HG02642 (cell line): ENCODE data around the gene HYI.

Experiments used
- ATAC-seq: cut with Tn5 transposase; IDR thresholded peaks from one replicate; pipeline ENCODE4 v1.9.1; 2021; ENCODE audit warnings: mild to moderate bottlenecking; ENCODE audit not compliant: unreplicated experiment, poor library complexity

Gene HYI

GRCh38 chr1:43405219-43405875 lies 48.4 kb downstream of the HYI start:
- no peak for ATAC-seq

GRCh38 chr1:43404353-43404752 lies 49.4 kb downstream of the HYI start:
- ATAC-seq: no peak

- ATAC-seq: no peak
These were observed 51.5 kb downstream of the HYI start for GRCh38 chr1:43402089-43402865.
